Astrocyte of the cerebellum (primary cell): ENCODE results near the gene RARRES1.

Experiments
- DNase-seq: peaks from one replicate; pipeline ENCODE4 v3.0.0-alpha.2; 2011; ENCODE audit warnings: low read depth
- H3K4me3 ChIP-seq: 2 replicates; pipeline ENCODE4 v1.5.1; 2011; ENCODE audit warnings: mild to moderate bottlenecking, low read depth, low read length, moderate library complexity
- CTCF ChIP-seq: IDR thresholded peaks from 2 replicates; pipeline ENCODE4 v1.5.1; 2012; ENCODE audit warnings: low read length, low read depth, moderate library complexity, mild to moderate bottlenecking; ENCODE audit errors: missing control alignments
- in situ Hi-C: cut with HindIII; loops from 2 replicates; pipeline ENCODE4 v1.10.0; 2017; ENCODE audit warnings: low sequenced_read_pairs

Gene RARRES1

GRCh38 chr3:158718490-158719170 lies 13.6 kb downstream of the RARRES1 start:
- in situ Hi-C loops: loop anchor here (5.0 kb wide), 2 partner anchors 44 to 69 kb away; no protein-coding TSS in a partner anchor
- no peak overlapping the region for H3K4me3 ChIP-seq
- TF ChIP-seq CTCF: no peak
- DNase-seq: peak; percentile 98

- in situ Hi-C loops: loop anchor here (5.0 kb wide), 2 partner anchors 45 to 70 kb away; no protein-coding TSS in a partner anchor
- H3K4me3 ChIP-seq: no peak overlapping the region
- TF ChIP-seq CTCF: no peak
- DNase-seq: no peak
Observed at GRCh38 chr3:158717576-158717975, 14.7 kb downstream of the RARRES1 start.

GRCh38 chr3:158713094-158713499 lies 19.2 kb downstream of the RARRES1 start:
- TF ChIP-seq CTCF: no peak
- H3K4me3 ChIP-seq: no peak overlapping the region
- DNase-seq: no peak
- in situ Hi-C loops: no loop called here

- DNase-seq: no peak
- in situ Hi-C loops: no loop called here
- no peak overlapping the region for H3K4me3 ChIP-seq
- no peak for TF ChIP-seq CTCF
Observed at GRCh38 chr3:158712443-158712842, 19.8 kb downstream of the RARRES1 start.

- DNase-seq: peak; percentile 77
- H3K4me3 ChIP-seq: no peak overlapping the region
- in situ Hi-C loops: no loop called here
- no peak for TF ChIP-seq CTCF
Observed at GRCh38 chr3:158711886-158712285, 20.4 kb downstream of the RARRES1 start.

GRCh38 chr3:158710601-158711000 lies 21.7 kb downstream of the RARRES1 start:
- DNase-seq: no peak
- in situ Hi-C loops: no loop called here
- no peak for TF ChIP-seq CTCF
- no peak overlapping the region for H3K4me3 ChIP-seq
